GM18870 (cell line): Measurements from ENCODE around the gene TTC34.

ENCODE experiments used
- ATAC-seq: cut with Tn5 transposase; IDR thresholded peaks from one replicate; pipeline ENCODE4 v1.9.1; 2021; ENCODE audit warnings: moderate library complexity; ENCODE audit not compliant: unreplicated experiment

Gene TTC34

DNA sequence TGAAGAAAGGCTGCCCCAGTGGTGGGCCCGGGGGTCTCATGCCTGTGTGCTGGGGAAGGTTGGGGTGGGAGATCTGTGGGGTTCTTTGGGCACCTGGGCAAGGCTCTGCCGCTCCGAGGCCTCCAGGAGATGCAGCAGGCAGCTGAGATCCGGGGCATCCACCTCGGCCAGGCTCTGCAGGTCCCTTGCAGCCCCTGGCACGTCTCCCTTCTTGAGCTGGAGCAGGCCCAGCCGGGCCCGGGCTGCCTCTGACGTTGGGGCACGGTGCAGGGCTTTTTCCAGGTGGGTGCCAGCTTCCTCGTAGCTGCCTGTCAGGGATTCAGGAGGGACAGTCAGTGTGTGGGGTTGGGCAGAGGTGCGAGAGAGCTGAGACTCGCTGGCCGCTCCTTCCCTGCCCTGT, 157.3 kb downstream of the TTC34 start:
- ATAC-seq = no peak

DNA sequence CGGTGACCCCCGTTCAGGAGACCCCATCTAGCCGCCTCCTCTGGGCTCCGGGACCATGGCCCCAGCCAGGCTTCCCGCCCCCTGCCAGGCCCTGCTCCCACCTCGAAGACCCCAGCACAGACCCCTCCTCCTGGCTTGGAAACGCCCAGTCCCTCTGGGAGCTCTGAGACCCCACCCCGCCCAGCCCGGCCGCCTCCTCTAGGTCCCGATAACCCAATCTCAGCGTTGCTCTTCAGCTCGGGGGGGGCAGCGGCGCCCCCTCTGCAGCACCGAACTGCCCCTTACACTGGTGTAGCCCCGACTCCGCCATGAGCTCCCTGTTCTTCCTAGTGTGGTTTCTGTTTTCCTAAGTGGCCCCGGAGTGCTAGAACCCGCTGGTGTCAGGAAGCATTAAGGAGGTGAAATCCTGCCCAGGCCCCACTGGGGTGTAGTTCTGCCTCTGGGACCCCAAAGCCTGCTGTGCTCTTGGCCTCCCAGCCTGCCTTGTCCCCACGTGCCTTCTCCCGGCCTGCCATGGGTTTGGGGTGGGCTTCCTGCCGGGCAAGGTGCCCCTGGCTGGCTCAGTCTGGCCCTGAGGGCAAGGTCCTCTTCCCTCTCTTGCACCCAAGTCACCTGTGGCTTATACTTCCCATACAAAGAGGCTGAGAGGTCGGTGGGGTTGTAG, 157.9 kb downstream of the TTC34 start:
- ATAC-seq = no peak

DNA sequence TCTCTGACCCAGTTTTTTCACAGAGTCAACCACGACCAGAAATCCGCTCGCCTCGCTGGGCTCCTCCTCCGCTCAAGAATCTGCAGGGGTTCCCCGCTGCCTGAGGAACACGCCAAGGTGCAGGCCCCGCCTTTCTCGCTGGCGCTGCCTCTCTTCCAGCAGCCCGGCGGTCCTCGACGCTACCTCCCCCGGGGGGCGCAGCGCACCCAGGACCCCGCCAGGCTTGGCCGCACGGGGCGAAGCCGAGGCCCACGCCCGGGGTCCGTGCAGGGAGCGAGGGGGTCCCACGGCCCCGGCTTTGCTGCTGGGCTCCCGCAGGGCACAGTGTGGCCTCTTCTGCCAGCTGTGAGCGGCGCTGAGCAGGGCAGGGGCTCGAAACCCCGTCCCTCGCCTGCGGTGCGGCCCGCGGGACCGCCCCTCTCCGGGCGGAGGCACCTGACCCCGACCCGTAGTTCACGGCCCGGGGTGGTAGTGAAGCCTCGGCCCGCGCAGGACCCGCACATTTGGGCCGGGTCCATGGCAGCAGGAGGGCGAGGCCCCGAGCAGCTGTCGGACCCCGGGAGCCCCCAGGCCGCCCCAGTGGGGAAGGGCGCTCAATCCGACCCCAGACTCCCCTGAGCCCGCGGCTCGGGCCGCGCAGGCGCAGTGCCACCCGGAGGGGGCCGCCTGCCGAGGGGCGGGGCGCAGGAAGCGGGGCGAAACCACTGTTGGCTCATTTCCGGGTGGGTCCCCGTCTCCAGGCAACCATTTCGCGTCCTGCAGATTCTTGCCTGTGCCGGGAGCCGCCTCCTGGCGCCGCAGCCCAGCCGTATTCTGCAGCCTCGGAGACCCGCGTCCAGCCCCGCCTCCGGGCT, 158.7 kb downstream of the TTC34 start:
- ATAC-seq = no peak

DNA sequence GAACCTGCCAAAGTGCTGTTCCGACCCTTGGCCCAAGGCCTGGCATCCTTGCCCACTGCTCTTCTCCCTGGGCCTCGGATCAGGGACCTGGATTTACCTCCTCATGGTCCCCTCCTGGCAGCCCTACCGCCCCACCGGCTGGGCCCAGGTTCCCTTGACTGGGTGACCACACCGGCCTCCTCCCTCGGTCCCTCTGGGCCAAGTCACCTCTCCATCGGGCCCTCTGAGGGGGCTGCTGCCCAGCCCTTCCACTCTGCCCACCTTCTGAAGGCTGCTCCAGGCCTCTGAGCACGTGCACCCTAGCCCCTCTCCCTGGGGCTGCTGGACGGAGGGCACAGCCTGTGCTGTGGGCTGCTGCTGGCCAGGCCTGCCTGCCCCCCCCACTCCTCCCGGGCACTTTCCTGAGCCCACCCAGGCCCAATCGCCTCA, 159.3 kb downstream of the TTC34 start:
- ATAC-seq = no peak

DNA sequence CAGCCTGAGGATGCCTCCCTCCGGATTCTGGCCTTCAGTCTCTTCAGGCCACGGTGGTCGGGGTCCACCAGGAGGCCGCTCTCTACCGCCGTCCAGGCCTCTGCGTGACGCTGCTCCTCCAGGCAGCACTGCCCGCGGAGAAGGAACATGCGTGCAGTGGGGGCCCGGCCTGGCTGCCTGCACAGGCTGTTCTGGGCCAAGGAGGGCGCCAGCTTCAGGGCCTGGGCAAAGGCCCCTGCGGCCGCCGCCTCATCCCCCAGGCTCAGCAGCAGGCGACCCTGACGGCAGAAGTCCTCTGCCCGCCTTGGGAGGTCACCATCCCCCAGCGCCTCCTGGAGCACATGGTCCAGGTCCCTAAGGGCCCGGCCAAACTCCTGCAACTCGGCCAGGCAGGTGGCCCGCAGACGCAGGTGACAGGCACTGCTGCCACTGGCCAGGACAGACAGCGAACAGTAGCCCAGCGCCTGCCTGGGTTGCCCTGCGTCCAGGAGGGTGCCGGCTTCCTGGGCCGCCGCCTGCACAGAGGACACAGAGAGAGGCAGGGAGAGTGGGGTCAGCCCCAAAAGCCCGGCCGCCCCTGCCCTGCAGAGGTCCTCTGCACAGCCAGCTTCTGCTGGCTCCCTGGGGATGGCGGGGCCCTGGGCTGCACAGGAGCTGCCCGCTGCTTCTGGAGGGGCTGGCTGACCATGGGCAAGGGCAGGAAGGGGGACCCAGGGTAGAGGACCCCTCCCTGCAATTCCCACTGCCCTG, 159.9 kb downstream of the TTC34 start:
- no peak for ATAC-seq

DNA sequence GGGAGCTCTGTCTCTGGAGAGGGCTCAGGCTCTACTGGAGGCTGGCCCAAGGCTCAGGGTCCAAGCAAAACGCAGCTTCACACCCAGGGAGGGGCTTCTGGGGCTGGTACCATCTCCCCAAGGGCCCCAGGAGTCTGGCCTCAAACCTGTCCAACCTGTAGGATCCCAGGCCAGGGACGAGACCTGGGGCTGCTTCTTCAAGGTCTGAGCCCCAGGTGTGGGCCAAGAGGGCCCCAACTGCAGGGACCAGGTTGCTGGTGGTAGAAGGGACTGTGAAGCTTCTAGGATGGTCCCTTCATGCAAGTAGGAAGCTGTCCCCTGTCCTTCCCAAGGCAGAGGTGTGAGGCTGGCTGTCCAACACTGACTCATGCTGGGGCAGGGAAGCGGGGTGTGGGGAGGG, 160.9 kb downstream of the TTC34 start:
- no peak for ATAC-seq

DNA sequence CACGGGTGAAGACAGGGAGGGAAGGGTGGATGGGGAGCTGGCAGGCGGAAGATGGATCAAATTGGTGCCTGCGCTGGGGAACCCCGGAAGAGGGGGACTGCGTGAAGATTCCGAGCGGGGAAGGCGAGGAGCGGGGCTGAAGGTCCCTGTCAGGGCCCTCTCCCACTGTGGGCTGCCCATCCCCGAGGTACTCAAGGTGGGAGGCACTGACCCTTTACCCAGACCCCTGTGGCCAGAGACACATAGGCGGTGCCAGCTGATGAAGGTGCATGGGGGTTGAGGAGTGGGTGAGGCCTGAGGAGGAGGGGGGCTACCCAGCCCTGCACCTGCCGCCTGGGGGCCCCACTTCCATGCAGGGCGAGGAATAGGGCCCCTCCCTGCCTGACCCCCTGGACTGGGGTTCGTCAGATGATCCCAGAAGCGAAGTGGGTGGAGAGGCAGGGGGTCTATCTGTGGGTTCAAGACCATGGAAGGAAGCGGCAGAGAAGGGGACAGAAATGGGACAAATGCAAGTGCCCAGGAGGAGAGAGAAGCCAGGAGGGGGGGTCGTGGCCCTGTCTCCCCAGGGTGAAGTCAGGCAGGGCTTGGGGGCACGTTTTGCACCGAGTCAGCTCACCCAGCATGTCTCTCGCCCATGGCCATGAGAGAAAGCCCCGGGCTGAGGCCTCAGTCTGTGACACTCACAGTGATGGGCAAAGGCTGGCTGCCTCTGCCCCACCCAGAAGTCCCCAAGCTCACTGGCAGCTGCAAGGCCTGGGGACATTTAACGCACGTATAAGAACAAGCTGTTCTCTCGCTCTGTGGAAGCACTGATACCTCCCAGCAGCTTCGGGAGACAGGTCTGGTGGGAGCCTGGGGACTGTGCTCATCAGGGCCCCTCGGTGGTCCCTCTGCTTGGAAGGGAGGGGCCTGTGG, 161.6 kb downstream of the TTC34 start:
- no peak for ATAC-seq

DNA sequence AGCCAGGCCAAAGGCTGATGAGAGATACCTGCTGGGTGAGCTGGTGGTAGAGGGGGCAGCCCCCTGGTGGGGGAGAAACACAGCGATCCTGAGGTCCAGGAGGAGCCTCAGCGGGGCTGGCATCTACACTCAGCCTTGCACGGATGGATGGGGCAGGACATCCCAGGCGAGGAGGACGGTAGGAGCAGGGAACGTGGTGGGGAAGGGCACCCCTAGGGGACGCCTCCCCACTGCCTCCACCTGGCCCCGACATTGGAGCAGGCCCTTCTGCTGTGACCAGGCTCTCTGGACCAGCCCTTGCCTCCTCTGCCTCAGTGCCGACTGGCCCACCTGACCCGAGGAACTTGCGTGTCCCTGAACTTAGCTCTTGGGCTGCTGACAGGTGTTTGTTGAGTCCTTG, 162.3 kb downstream of the TTC34 start:
- ATAC-seq = no peak

DNA sequence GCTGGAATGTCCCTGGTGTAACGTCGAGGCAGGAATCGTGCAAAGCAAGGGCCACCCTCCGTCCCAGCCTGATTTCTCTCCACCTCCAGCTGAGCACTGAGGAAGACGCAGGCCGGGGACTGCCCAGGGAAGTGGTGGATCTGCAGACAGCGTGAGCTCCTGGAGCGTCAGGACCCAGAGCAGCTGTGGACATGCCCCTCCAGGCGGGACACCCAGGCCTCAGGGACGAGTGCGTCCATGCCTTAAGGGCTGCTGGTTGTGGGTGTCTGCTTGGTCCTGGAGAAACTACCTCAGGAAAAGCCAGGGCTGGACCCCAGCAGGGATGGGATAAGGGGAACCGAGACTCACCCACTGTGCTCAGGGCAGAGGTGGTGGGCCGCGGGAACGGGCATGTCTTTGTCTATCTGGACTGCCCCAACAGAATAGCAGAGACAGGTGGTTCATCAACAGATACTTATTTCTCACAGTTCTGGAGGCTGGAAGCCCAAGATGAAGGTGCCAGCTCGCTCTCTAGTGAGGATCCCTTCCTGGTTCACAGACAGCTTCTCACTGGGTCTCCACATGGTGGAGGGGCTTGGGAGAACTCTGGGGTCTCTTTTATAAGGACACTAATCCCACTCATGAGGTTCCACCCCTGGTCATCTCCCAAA, 162.9 kb downstream of the TTC34 start:
- ATAC-seq = no peak

DNA sequence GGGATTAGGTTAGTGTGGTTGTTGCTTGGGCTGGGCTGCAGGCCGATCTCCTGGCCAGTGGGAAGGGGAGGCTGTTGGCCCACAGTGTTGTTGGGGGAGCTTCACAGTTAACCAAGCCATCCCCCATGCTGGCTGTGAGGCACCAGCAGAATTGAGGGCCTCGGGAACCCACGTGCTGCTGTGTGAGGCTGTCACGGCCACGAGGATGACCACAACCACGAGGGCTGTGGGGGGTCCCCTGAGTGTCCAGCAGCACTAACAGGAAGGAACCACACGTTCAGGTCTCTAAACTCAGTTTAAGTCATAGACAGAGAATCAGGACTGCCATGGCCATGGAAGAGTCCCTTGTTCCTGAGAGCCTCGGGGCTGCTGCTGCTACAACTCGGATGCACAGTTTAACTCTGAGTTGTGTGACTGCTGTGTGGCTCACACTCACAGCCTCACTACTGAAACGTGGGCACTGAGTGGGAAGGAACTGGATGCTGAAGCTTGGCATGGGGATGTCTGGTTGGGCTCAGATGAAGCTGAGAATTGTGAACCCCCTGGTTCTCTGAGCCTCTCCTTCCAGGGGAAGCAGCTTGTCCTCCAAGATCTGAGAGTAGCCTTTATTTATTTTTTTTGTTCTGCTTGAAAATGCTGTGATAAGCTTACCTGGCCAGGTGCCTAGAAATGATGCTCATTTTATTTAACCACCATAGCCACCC, 163.9 kb downstream of the TTC34 start:
- ATAC-seq = no peak

DNA sequence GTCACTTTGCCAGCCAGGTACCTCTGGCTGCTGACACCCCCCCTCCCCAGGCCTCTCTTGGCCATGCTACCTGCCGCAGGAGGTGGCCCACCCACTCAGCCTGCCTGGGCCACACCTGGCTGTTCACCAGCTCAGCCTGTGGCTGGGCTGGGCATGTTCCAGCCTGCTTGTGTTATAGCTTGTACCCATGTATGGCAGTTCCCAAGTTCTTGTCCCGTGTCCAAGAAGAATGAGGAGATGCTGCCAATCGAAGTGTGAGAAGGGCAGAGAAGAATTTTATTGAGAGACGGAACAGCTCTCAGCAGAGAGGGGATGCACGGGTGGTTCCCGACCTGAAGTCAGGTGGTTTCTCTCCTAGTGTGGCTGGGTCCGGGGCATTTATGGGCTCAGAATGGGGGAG, 164.8 kb downstream of the TTC34 start:
- ATAC-seq = no peak

DNA sequence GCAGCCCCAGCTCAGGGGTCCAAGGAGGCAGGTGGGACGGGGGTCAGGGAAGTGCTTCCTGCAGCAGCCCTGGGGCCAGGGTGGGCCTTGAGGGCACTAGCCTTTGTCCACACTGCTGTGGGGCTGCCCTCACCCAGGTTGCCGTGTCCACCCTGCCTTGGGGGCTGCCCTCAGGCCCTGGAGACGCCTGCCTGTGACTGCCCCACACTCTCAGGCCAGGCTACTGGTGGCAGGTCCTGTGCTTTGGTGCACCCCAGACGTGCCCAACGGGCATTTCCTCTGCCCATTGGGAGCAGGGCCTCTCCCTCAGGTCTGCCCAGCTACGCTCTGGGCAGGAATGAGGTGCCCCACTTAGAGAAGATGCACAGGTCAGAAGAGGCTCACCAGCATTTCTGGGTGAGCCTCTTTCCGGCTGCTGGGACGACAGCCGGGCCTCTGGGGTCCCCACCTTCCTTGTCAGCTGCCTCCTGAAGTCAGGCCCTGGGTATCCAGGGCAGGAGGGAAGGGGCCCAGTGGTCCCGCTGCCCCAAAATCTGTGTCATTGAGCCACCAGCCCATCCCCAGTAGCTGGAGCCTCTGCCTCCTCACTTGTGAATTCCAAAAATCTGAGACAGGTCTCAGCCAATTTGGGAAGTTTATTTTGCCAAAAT, 166.0 kb downstream of the TTC34 start:
- ATAC-seq = no peak

DNA sequence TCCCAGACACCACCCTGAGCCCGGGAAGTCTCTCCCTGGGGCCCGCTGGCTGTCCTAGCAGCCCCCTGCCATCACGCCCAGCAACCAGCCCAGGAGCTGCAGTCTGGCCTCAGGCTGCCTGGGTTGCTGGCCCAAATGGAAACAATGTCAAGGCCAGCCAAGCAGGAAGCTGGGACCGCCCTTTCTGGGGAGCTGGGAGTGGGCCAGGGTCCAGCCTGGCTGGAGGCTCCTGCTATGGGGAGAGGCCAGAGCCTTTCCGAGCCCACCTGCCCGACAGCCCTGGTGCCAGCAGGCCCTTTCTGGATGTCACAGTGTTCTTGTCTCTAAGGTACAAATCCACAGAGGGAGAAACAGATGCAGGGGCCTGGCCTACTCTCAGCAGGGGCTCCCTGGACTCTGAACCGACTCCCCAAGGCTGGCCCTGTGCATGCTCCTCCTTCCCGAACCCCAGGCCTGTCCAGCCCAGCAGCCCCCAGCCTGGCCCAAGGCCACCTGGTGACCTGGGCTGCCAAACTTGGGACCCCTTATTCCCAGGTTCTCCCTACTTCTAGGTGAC, 167.5 kb downstream of the TTC34 start:
- no peak for ATAC-seq

DNA sequence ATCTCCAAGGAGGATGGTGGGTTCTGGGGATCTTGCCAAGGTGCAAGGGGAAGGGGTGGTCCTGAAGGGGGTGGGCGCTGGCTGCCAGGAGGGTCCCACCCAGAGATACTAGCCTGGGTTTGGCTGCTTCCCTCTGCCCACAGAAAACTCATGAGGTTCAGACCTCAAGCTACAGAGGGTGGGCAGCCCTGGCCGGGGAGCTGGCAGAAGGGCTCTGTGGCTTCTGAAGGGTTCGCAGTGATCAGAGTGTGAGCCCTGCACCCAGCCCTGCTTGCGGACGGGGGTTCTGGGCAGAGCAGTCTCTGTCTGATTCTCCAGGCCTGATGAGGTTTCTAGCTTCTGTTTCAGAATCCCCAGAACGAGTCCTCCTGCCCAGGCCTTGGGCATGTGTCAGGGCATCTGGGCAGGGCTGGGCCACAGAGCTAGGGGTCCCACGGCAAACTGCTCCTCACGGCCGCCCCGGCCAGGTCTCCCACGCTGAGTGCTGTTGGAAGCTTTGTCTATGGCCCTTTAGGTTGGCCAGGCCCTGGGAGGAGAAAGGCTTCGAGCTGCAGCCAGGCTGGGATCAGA, 168.0 kb downstream of the TTC34 start:
- ATAC-seq = no peak

DNA sequence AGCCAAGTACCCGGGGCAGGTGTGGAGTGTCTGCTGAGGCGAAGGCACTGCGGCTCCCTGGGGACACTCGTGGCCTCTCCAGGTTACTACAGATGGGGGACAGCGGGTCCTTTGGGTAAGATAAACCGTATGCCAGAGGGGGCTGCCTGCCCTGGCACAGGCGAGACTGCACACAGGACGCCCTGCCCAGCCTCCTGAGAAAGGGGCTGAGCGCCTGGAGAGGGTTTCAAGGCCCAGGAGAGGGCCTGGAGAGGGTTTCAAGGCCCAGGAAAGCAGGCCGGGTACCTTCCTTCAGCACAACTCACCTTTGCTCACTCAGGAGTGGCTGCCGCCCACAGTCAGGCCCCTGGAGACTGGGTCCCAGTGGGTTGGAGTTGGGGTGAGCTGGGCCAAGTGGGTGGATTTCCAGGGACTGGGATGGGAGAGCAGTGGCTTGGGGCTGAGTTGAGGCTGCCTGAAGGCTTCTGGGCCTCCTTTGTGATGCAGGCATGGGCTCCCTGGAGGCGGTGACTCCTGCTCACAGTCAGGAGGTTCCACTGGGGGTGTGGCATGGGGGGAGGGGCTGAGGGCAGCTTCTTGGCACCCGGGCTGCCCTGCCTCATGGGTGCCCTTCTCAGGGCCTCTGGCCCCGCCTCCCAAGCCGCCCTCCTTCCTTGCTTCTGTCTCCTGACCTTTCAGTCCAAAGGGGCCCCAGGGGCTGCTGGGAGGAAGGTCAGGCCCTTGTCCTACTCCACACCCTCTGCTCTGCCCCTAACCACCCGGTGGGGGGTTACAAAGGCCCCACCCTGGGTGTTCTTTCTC, 168.7 kb downstream of the TTC34 start, which contains the start of gene MMEL1:
TSS of gene MMEL1 (minus strand) at position 456 of the 801 bp plus-strand sequence. CDS start 3,532 bp downstream, outside the sequence.
- no peak for ATAC-seq

DNA sequence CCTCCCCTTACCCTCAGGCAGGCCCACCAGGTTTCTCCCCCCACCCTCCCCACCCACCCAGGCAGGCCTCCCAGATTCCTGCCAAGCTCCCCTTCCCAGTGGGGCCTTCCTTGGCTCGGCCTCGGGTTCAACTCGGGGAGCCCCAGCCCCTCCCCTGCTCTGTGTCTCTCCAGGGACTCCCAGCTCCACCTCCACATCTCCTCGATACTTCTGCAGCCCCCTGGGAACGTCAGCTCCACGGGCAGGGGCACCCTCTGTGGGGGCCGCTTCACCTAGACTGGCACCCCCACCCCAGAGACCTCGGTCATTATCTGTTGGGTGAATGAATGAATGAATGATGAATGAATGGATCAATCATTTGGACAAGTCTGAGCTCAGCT, 169.5 kb downstream of the TTC34 start:
- no peak for ATAC-seq
